ENCODE results near the gene KIAA0513.

DNA sequence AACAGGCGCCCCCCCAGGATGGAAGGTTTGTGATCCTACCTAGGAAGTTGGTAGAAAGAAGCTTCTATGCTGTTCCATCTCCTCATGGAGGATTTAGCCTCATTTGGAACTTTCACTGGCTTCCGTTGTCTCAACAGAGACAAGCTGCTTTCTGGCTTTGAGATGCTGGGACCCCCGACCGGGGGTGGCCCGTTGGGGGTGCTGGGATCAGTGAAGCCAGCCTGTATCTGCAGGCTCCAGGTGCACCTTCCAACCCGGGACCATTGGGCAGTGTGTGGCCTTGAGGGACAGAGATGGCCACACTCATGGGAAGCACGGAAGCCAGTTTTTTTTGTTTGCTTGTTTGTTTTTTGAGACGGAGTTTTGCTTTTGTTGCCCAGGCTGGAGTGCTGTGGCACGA lies 69.3 kb downstream of the KIAA0513 start:
- no peak for TF ChIP-seq JUN (IDR thresholded peaks at IDR 0.05; ENCODE audit: borderline replicate concordance, insufficient read depth, insufficient read length, low read depth)
- TF ChIP-seq, protein P1, sequence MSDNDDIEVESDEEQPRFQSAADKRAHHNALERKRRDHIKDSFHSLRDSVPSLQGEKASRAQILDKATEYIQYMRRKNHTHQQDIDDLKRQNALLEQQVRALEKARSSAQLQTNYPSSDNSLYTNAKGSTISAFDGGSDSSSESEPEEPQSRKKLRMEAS (IDR thresholded peaks at IDR 0.05; ENCODE audit: insufficient read depth, insufficient read length), result no peak
- no peak for TF ChIP-seq EZH2 (IDR thresholded peaks at IDR 0.05; ENCODE audit: borderline replicate concordance, low read depth, low read length, severe bottlenecking)
- TF ChIP-seq, protein P2, sequence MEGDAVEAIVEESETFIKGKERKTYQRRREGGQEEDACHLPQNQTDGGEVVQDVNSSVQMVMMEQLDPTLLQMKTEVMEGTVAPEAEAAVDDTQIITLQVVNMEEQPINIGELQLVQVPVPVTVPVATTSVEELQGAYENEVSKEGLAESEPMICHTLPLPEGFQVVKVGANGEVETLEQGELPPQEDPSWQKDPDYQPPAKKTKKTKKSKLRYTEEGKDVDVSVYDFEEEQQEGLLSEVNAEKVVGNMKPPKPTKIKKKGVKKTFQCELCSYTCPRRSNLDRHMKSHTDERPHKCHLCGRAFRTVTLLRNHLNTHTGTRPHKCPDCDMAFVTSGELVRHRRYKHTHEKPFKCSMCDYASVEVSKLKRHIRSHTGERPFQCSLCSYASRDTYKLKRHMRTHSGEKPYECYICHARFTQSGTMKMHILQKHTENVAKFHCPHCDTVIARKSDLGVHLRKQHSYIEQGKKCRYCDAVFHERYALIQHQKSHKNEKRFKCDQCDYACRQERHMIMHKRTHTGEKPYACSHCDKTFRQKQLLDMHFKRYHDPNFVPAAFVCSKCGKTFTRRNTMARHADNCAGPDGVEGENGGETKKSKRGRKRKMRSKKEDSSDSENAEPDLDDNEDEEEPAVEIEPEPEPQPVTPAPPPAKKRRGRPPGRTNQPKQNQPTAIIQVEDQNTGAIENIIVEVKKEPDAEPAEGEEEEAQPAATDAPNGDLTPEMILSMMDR (IDR thresholded peaks at IDR 0.05; ENCODE audit: extremely low read depth in 1 of 2, insufficient read depth in 1 of 2, low read depth in 1 of 2, low read length in 2 of 2), result no peak
- no peak for TF ChIP-seq POLR2AphosphoS5 (IDR thresholded peaks at IDR 0.05; ENCODE audit: insufficient read depth, low read depth, low read length)
- no peak for TF ChIP-seq POLR2A (IDR thresholded peaks at IDR 0.05; ENCODE audit: low read depth, low read length)
- no peak for TF ChIP-seq GATA2 (IDR thresholded peaks at IDR 0.05; ENCODE audit: insufficient read depth, insufficient read length, low read depth, low read length)
- TF ChIP-seq FOS (IDR thresholded peaks at IDR 0.05; ENCODE audit: borderline replicate concordance, insufficient read depth, low read length), result no peak

Measured in endothelial cell of umbilical vein (primary cell).